NCI-H146 (cell line): ENCODE data around the gene SLC17A1.
"Not testable (repeated sequence)": the region's sequence is repeated elsewhere in the genome, so short reads cannot be mapped to it uniquely, and the experiment has no call there.

ENCODE experiments used
- DNase-seq: peaks from one replicate; lab custom pipeline; 2025; lab: John Stamatoyannopoulos, UW

SLC17A1 gene

DNA sequence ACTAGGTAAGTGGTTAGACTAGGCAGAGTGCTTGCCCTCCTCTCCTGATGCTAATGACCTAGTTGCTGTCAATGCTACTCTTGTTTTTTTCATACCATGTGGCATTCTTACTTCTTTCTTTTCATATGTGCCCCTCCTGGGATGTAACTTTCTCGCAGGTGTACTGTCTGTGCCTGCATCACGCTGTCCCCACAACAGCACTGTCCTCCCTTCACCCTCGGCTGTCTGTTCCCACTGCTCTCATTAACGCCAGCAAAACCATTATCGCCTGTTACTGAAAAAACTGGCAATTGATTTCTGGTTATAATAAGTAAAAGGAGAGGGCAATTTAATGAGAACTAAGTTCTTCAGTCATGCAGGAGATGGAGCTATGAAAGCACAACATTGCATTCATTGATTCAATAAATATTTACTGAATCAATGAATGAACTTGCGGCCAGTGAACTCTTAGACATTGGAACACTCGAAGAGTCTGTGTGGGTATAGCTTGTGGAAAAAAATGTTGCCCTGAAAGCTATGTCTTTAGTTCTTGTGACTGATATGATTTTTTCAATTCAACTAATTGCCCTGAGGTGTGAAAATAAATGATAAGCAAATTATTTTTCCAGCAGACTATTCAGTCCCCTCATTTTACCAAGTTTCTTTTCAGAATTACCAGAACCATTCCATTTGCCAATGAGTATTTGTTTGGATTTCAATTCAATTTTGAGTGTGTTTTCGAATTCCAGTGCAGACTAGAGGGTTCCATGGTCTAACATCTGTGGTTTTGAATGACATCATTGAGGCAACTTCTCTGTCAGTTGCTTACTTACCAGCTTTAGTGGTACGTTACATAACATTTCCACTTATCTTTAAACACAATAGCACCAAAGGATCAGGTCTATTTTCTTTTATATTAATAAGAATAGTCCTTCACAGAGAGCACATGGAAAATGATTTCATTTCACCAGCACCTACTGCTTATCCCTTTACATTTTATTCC lies 75.2 kb downstream of the SLC17A1 start:
- no peak for DNase-seq

DNA sequence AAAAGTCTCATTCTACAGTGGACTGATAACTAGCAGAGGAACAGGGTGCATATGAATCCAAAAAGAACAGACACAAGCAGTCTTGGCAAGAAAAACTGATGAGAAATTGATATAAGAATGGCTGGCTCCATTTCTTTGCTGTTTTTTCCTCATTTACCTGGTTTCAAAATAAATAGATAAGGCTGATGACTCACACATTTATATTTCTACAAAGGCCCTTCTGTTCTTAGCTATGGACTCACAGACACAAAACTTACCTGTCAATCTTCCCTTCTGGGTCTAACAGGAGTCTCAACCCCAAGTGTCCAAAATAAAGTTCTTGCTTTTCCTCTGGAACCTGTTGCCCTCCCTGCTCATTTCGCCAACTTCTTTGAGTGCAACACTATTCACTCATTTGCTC lies 76.4 kb downstream of the SLC17A1 start:
- no peak for DNase-seq

DNA sequence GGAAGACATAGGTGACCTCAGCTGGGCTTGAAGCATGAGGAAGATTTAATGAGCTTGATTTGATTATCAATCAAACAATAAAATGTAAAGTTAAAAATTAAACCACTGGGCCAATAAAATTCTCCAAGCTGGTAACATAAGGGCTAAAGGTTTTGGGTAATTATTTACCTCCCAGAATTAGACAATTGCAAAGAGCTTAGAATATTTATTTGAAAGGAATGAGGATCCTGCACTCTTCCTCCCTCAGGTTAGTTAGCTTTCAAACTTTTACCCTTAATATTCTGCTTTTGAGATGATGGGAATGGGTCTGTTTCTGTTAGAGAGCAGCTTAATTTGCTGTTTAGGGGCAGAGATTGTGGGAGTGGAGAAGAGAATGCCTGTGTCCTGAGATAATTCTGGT lies 77.3 kb downstream of the SLC17A1 start, which contains the start of gene SLC17A4:
TSS of gene SLC17A4 (plus strand) at position 208 of the 400 bp plus-strand sequence. CDS start 7,221 bp downstream, outside the sequence.
- no peak for DNase-seq

DNA sequence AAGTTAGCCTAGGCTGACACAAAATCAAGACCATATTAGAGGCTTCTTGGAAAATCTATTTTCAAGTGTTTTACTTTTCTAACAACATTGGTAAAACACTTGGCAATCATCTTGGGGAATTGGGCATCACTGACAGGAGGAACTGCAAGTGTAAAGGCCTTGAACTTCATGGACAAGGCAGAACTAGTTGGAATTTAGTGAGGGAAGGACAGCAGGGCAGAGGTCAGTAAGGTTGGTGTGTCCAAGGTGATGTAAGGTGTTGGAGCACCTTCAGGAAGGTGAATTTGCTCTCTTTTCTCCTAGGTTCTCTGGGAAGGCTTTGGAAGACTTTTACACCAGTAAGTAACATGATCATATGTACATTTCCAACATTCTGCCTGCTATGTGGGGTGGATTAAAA lies 78.8 kb downstream of the SLC17A1 start:
- DNase-seq = no peak

DNA sequence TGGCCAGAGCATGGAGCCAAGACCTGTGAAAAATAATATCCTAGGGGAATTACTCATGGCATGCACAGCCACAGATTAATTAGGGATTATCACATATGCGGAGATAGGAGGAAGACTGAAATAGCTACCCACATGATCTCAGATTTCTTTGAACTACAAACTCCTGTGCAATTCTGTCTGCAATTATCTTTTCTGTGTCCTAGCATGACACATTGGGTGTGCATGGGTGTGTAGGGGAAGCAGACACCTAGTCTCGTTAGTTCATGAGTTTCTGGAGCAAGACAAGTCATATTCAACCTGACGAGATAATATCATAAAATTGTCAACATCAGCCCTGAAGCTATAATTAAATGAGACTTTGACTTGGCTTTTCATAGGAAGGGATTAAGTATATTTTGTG lies 80.9 kb downstream of the SLC17A1 start:
- no peak for DNase-seq

DNA sequence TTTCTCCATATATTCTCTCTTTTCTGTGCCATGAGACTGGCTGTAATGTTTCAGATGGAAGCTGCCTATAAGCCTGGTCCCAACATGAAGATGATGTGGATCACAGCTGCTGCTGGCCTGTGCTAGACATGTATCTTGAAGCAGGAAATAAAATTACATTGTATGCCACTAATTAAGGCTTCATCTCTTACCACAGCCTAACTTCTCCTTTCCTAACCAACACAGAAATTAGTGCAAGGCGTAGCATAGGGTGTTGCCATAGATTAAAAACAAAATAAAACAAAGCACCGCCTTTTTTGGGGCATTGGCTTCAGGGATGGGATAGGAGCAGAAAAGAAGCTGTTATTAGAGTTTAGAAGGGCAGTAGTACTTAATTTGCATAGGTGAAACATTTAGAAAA lies 82.0 kb downstream of the SLC17A1 start:
- no peak for DNase-seq

DNA sequence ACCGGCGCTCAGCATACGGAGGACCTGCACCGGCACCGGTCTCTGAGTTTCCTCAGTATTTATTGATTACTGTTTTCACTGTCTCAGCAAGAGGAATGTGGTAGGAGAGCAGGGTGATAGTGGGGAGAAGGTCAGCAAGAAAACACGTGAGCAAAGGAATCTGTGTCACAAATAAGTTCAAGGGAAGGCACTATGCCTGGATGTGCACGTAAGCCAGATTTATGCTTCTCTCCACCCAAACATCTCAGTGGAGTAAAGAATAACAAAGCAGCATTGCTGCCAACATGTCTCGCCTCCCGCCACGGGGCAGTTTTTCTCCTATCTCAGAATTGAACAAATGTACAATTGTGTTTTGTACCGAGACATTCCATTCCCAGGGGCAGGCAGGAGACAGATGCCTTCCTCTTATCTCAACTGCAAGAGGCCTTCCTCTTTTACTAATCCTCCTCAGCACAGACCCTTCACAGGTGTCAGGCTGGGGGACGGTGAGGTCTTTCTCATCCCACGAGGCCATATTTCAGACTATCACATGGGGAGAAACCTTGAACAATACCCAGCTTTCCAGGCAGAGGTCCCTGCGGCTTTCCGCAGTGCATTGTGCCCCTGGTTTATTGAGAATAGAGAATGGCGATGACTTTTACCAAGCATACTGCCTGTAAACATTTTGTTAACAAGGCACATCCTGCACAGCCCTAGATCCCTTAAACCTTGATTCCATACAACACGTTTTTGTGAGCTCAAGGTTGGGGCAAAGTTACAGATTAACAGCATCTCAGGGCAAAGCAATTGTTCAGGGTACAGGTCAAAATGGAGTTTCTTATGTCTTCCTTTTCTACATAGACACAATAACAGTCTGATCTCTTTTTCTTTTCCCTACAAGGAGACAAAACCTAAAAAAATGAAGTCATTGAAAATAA lies 83.0 kb downstream of the SLC17A1 start:
- DNase-seq = not testable (repeated sequence)

DNA sequence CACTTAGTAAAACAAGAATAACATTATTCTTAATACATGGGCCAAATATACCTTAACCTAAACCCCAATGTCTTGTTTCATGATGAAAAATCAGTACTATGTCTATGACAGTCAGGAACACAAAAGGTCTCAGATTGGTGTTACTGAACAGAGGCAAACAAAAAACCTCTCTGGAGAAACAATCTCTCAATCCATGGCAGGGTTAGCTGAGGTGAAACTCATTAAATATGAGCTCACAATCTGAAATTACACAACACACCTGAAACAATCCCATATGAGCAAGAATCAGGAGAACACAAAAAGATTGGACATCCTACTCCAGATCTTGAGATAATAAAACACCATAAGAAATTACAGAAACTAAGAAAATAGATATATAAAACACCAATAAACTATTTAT lies 83.8 kb downstream of the SLC17A1 start:
- no peak for DNase-seq

DNA sequence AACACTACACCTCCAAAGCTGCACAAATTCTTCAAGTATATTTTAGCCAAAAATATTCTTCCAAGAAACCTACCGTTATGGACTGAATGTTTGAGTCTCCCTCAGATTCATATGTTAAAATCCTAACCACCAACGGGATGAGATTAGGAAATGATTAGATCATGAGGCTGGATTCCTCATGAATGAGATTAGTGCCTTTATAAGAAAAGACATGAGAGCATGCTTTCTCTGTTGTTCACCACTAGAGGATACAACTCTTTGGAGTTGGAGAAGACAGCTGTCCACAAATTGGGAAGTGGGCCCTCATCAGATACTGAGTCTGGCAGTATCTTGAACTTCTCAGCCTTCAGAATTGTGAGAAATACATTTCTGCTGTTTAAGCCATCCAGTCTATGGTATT lies 84.4 kb downstream of the SLC17A1 start:
- DNase-seq = no peak

DNA sequence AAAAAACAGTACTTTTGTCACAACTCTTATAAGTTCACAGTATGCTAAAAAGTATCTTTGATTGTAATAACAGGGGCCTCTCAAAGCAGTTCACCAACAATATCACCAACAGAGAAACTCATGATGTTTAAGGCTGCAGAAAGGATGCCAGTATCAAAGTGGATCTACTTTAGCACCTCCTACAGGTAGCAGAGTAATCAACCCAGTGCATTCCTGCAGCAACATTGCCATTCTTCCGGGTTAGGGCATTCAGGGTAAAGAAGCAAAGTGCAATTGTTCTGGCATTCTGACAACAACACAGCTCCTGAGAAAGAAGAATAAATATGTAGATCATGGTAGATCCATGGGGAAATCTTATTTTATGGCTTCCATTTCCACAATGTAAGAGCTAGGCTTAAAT lies 84.9 kb downstream of the SLC17A1 start:
- no peak for DNase-seq

DNA sequence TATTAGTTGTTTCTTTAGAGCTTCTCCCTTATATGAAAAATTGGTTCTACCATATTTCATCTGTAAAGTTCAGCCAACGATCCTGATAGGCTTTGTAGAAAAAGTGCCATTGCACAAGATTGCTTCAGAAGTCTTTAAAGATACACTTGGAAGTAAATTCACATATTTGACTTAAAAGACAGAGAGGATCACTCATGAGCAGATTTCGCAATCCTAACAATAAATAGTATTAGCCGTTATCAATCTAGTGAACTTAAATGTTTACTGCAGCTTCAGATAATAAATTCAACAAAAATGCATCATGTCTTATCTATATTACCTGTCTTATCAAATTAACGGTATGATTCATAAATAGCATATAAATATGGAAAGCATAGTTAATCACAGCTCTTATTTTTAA lies 86.0 kb downstream of the SLC17A1 start:
- DNase-seq = no peak

DNA sequence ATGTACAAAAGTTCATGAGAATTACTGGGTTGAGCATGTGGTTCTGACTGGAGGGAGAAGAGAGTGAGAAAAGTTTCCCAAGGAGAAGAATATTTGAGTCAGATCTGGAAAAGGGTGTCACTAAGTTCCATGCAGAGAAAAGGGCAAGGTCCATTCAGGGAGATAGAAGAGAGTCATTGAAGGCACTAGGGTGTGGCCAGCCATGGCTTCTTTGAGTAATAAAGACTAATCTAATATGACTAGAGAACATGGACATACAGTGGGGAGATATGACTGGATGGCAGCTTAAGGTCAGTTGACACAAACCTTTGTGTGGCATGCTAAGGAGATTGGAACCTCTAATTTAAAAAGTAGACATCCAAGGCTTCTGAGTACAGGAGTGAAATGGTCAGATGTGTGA lies 88.0 kb downstream of the SLC17A1 start:
- no peak for DNase-seq

DNA sequence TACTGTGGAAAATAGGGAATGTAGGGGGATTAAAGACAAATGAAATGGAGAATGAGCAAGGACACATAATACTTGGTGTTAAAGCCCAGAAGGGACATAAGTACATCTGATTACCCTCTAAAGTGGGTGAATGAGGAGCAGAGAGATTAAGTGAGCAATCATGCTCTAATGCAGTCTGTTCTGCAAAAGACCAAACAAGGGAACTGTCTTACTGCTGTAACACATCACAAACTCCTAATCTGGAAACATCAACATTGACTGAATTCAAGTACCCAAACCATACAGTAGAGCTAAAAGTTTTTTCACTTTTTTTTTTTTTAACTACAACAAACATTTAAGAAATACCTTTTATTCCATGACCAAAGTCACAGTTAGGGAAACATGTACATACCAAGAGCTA lies 96.6 kb downstream of the SLC17A1 start:
- no peak for DNase-seq
